BLaER1 (cell line): ENCODE measurements around the gene GOLGA8R.
"Not testable (repeated sequence)": the region's sequence is repeated elsewhere in the genome, so short reads cannot be mapped to it uniquely, and the experiment has no call there.

Experiments
- H3K27ac ChIP-seq: shearing (Covaris generic); formaldehyde crosslinking; 2 replicates; pipeline ENCODE4 v1.8.1; 2022
- H3K27me3 ChIP-seq: shearing (Covaris generic); formaldehyde crosslinking; 2 replicates; pipeline ENCODE4 v1.8.1; 2022
- H3K36me3 ChIP-seq: shearing (Covaris generic); formaldehyde crosslinking; 2 replicates; pipeline ENCODE4 v1.8.1; 2022
- H3K4me1 ChIP-seq: shearing (Covaris generic); formaldehyde crosslinking; 2 replicates; pipeline ENCODE4 v1.8.1; 2022
- H3K4me2 ChIP-seq: shearing (Covaris generic); formaldehyde crosslinking; 2 replicates; pipeline ENCODE4 v1.8.1; 2022
- H3K4me3 ChIP-seq: shearing (Covaris generic); formaldehyde crosslinking; 2 replicates; pipeline ENCODE4 v1.8.1; 2022
- H3K9ac ChIP-seq: shearing (Covaris generic); formaldehyde crosslinking; 2 replicates; pipeline ENCODE4 v1.8.1; 2022
- H3K9me3 ChIP-seq: shearing (Covaris generic); formaldehyde crosslinking; 2 replicates; pipeline ENCODE4 v1.8.1; 2022
- H4K20me1 ChIP-seq: shearing (Covaris generic); formaldehyde crosslinking; 2 replicates; pipeline ENCODE4 v1.8.1; 2022

GOLGA8R gene

GRCh38 chr15:30375872-30376271 is 38.2 kb downstream of the GOLGA8R start:
- not testable (repeated sequence) for H3K9ac ChIP-seq, H3K4me2 ChIP-seq, H4K20me1 ChIP-seq, H3K9me3 ChIP-seq, H3K27ac ChIP-seq, H3K4me3 ChIP-seq, H3K4me1 ChIP-seq, H3K36me3 ChIP-seq, H3K27me3 ChIP-seq

GRCh38 chr15:30374862-30375261 is 39.2 kb downstream of the GOLGA8R start:
- not testable (repeated sequence) for H3K4me2 ChIP-seq, H3K9me3 ChIP-seq, H4K20me1 ChIP-seq, H3K9ac ChIP-seq, H3K4me1 ChIP-seq, H3K4me3 ChIP-seq, H3K36me3 ChIP-seq, H3K27me3 ChIP-seq, H3K27ac ChIP-seq

GRCh38 chr15:30368271-30368670 is 45.8 kb downstream of the GOLGA8R start:
- H3K4me2 ChIP-seq, H3K27ac ChIP-seq, H3K9me3 ChIP-seq, H3K36me3 ChIP-seq, H3K4me3 ChIP-seq, H3K9ac ChIP-seq, H3K27me3 ChIP-seq, H3K4me1 ChIP-seq, H4K20me1 ChIP-seq: not testable (repeated sequence)

GRCh38 chr15:30367246-30367645 is 46.8 kb downstream of the GOLGA8R start:
- not testable (repeated sequence) for H4K20me1 ChIP-seq, H3K9ac ChIP-seq, H3K27ac ChIP-seq, H3K4me1 ChIP-seq, H3K4me2 ChIP-seq, H3K36me3 ChIP-seq, H3K27me3 ChIP-seq, H3K4me3 ChIP-seq, H3K9me3 ChIP-seq

GRCh38 chr15:30361404-30361803 is 52.7 kb downstream of the GOLGA8R start:
- H3K4me1 ChIP-seq, H3K4me2 ChIP-seq, H3K9ac ChIP-seq, H3K4me3 ChIP-seq, H3K9me3 ChIP-seq, H4K20me1 ChIP-seq, H3K27me3 ChIP-seq, H3K36me3 ChIP-seq, H3K27ac ChIP-seq: not testable (repeated sequence)

- H3K4me1 ChIP-seq, H3K4me2 ChIP-seq, H3K27me3 ChIP-seq, H4K20me1 ChIP-seq, H3K27ac ChIP-seq, H3K9me3 ChIP-seq, H3K36me3 ChIP-seq, H3K4me3 ChIP-seq, H3K9ac ChIP-seq: not testable (repeated sequence)
Measured at GRCh38 chr15:30360990-30361389, 53.1 kb downstream of the GOLGA8R start.

GRCh38 chr15:30355043-30355442 is 59.0 kb downstream of the GOLGA8R start:
- not testable (repeated sequence) for H3K27ac ChIP-seq, H3K36me3 ChIP-seq, H4K20me1 ChIP-seq, H3K9ac ChIP-seq, H3K4me1 ChIP-seq, H3K4me2 ChIP-seq, H3K4me3 ChIP-seq, H3K9me3 ChIP-seq, H3K27me3 ChIP-seq
